GM12878 (cell line): ENCODE measurements around the gene OR10G6. TPM values are rescaled to one million over a fixed set of nuclear protein-coding genes. Genes with fewer than 3 reads are reported as not detected.

Source experiments
- ATAC-seq: fragments of 200-7000 bp; cut with Tn5 transposase; 3 replicates; pipeline ENCODE4 v1.9.1; 2020; ENCODE audit warnings: mild to moderate bottlenecking, moderate library complexity
- BruUV-seq: library from RNA; stranded (reverse); fragments of 400-500 nt; replicated peaks from 2 replicates; lab custom pipeline; 2021; lab: Mats Ljungman, UMichigan
- CTCF ChIA-PET: fragments of 300-600 bp; sonication (Branson Sonifier 250); formaldehyde crosslinking; extraction: SDS; loops from one replicate; lab custom pipeline; 2021; ENCODE audit warnings: inconsistent platforms; lab: Yijun Ruan, JAX
- POLR2A ChIA-PET: fragments of 350-600 bp; formaldehyde crosslinking; extraction: SDS; loops from one replicate; lab custom pipeline; 2021; ENCODE audit warnings: inconsistent platforms; lab: Charles Lee
- RAD21 ChIA-PET: fragments of 300-600 bp; sonication (Branson Sonifier 250); formaldehyde crosslinking; loops from one replicate; lab custom pipeline; 2023; ENCODE audit warnings: antibody characterized with exemption; ENCODE audit not compliant: unreplicated experiment; lab: Charles Lee
- SMC1A ChIA-PET: fragments of 300-600 bp; sonication (Branson Sonifier 250); formaldehyde crosslinking; loops from one replicate; lab custom pipeline; 2023; ENCODE audit not compliant: unreplicated experiment, uncharacterized antibody; lab: Charles Lee
- DNase-seq: peaks from one replicate; pipeline ENCODE4 v3.0.0-alpha.2; 2011; ENCODE audit warnings: low read depth, low spot score
- FAIRE-seq: peaks from 3 replicates; lab custom pipeline; 2011; peaks lifted over from hg19 to GRCh38; lab: Jason Lieb, UNC
- H2AFZ ChIP-seq: 2 replicates; pipeline ENCODE4 v1.6.0; 2011; ENCODE audit warnings: low read depth, low read length, control low read depth; ENCODE audit not compliant: control insufficient read depth
- H3K27ac ChIP-seq: 2 replicates; pipeline ENCODE4 v1.5.1; 2011; ENCODE audit warnings: control low read depth; ENCODE audit not compliant: control insufficient read depth, insufficient read depth
- H3K27me3 ChIP-seq, 2 experiments: replicated peaks in 1 of 2; 2 replicates each; pipeline versions ENCODE4 v1.6.0 to v1.6.1; 2011; ENCODE audit warnings: low read length in 1 of 2; ENCODE audit not compliant: control insufficient read depth in 2 of 2, insufficient read depth in 2 of 2
- H3K36me3 ChIP-seq, 2 experiments: 2 replicates each; pipeline ENCODE4 v1.5.1; 2011; ENCODE audit warnings: low read length in 1 of 2; ENCODE audit not compliant: control insufficient read depth in 2 of 2, insufficient read depth in 2 of 2
- H3K4me1 ChIP-seq: 2 replicates; pipeline ENCODE4 v1.6.1; 2011; ENCODE audit warnings: mild to moderate bottlenecking, low read length, moderate library complexity, mixed read lengths; ENCODE audit not compliant: control insufficient read depth, insufficient read depth
- H3K4me2 ChIP-seq: 2 replicates; pipeline ENCODE4 v1.6.0; 2011; ENCODE audit warnings: control low read depth; ENCODE audit not compliant: control insufficient read depth, insufficient read depth
- H3K4me3 ChIP-seq: fragments of 200-600 bp; sonication (generic); 2 replicates; pipeline ENCODE4 v1.5.1; 2016
- H3K79me2 ChIP-seq: 2 replicates; pipeline ENCODE4 v1.6.0; 2011; ENCODE audit warnings: low read length; ENCODE audit not compliant: control insufficient read depth, insufficient read depth
- H3K9ac ChIP-seq: 2 replicates; pipeline ENCODE4 v1.8.0; 2011; ENCODE audit warnings: low read length, control low read depth, mixed read lengths; ENCODE audit not compliant: control insufficient read depth, insufficient read depth
- H3K9me3 ChIP-seq: replicated peaks from 3 replicates; pipeline ENCODE4 v1.5.1; 2011; ENCODE audit warnings: mild to moderate bottlenecking, low read length; ENCODE audit not compliant: control insufficient read depth, insufficient read depth
- H4K20me1 ChIP-seq: 2 replicates; pipeline ENCODE4 v1.6.0; 2011; ENCODE audit not compliant: control insufficient read depth, insufficient read depth
- ASH2L ChIP-seq: fragments of 300-600, 200-600 bp; sonication (generic); IDR thresholded peaks from 2 replicates; pipeline ENCODE4 v1.6.1; 2017; ENCODE audit warnings: low read depth, mild to moderate bottlenecking, borderline replicate concordance
- BCL11A ChIP-seq: IDR thresholded peaks from 2 replicates; pipeline ENCODE4 v1.6.1; 2011; ENCODE audit warnings: low read depth, low read length
- CTCF ChIP-seq, 3 experiments: IDR thresholded peaks in 2 of 3; conservative IDR thresholded peaks in 1 of 3; 2 replicates each; pipeline ENCODE4 v1.5.1; 2011; ENCODE audit warnings: low read depth in 3 of 3, low read length in 3 of 3, mild to moderate bottlenecking in 3 of 3, control low read depth in 2 of 3, moderate library complexity in 2 of 3, inconsistent platforms in 1 of 3, mixed read lengths in 1 of 3; ENCODE audit not compliant: control insufficient read depth in 2 of 3, insufficient read depth in 1 of 3; ENCODE audit errors: extremely low read depth in 1 of 3
- MEF2A ChIP-seq: IDR thresholded peaks from 2 replicates; pipeline ENCODE4 v1.6.1; 2011; ENCODE audit warnings: low read depth, mild to moderate bottlenecking, low read length, moderate library complexity; ENCODE audit not compliant: insufficient read depth
- PAX8 ChIP-seq: fragments of 450-650 bp; IDR thresholded peaks from 2 replicates; pipeline ENCODE4 v1.6.1; 2017; ENCODE audit warnings: mild to moderate bottlenecking, moderate library complexity
- POU2F2 ChIP-seq: IDR thresholded peaks from 3 replicates; pipeline ENCODE4 v1.6.1; 2011; ENCODE audit warnings: low read depth, mild to moderate bottlenecking, low read length, borderline replicate concordance
- REST ChIP-seq: IDR thresholded peaks from 2 replicates; pipeline ENCODE4 v1.6.1; 2012; ENCODE audit warnings: mild to moderate bottlenecking, low read depth, low read length
- RUNX3 ChIP-seq: IDR thresholded peaks from 2 replicates; pipeline ENCODE4 v1.6.1; 2012; ENCODE audit warnings: low read length, inconsistent platforms
- TCF3 ChIP-seq: IDR thresholded peaks from 2 replicates; pipeline ENCODE4 v1.6.1; 2012; ENCODE audit warnings: low read depth, mild to moderate bottlenecking, low read length, borderline replicate concordance; ENCODE audit not compliant: insufficient read depth
- ZNF24 ChIP-seq: fragments of 450-650 bp; IDR thresholded peaks from 2 replicates; pipeline ENCODE4 v1.6.1; 2017; ENCODE audit warnings: antibody characterized with exemption, mild to moderate bottlenecking
- ZSCAN29 ChIP-seq: fragments of 450-650 bp; IDR thresholded peaks from 2 replicates; pipeline ENCODE4 v1.6.1; 2017; ENCODE audit warnings: mild to moderate bottlenecking, moderate library complexity
- ZZZ3 ChIP-seq: IDR thresholded peaks from 2 replicates; pipeline ENCODE4 v1.6.1; 2011; ENCODE audit warnings: low read depth; ENCODE audit not compliant: control insufficient read depth, insufficient read length
- whole genome bisulfite sequencing: methylation state at CpG from one replicate; pipeline ENCODE4 v1.1.6; 2016; ENCODE audit warnings: low lambda C conversion rate; ENCODE audit not compliant: insufficient replicate concordance, insufficient coverage; ENCODE audit errors: missing lambda C conversion rate; 5-methylcytosine and 5-hydroxymethylcytosine counted together
- in situ Hi-C: fragments of 300-500 bp; cut with MboI; formaldehyde crosslinking; loops from 9 replicates; pipeline ENCODE4 v1.14.3; 2018; ENCODE audit warnings: mixed read lengths
- intact Hi-C: fragments of 100-400 bp; cut with micrococcal nuclease; formaldehyde crosslinking; loops from one replicate; pipeline ENCODE4 v1.14.2; 2022; ENCODE audit not compliant: unreplicated experiment
- polyA plus RNA-seq, 11 experiments: library from polyadenylated mRNA; depleted of rRNA in 4 of 11; unstranded in 6 of 11; stranded (reverse) in 5 of 11; fragments of >200 nt; fragmentation: Nextera tagmentation in 4 of 11; fragmentation: Illumina TruSeq in 1 of 11; extraction: Ambion mirVana in 4 of 11; extraction: Trizol in 1 of 11; gene quantifications; 1 replicate in 1 of 11; 2 replicates in 10 of 11; pipeline versions ENCODE4 v1.2.1 to v1.2.3, GENCODE V29; 2011 to 2016; ENCODE audit warnings: inconsistent platforms in 2 of 11, missing spikeins in 2 of 11, low read depth in 1 of 11
- total RNA-seq, 4 experiments: library from RNA; depleted of rRNA in 3 of 4; stranded (reverse); fragments of >200 nt in 3 of 4; fragmentation: Illumina TruSeq in 1 of 4; extraction: Trizol in 1 of 4; gene quantifications; 2 replicates each; pipeline versions ENCODE4 v1.2.1 to v1.2.3, GENCODE V29; 2013 to 2021

The OR10G6 gene
- total and polyA plus RNA-seq, 10 of the 15 experiments (the other 5 are each of a cell fraction or from before 2014, with no cell fraction given) = not detected

DNA sequence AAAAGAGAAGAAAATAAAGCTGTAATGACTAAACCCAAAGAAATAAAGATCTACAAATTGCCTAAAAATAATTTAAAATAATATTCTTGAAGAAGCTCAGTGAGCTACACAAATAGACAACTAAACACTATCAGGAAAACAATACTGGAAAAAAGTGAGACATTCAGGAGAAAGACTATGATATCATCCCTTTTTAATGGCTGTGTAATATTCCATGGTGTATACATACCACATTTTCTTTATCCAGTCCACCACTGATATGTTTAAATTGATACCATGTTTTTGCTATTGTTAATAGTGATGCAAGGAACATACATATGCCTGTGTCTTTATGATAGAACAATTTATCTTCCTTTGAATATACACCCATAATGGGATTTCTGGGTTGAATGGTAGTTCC is 38.2 kb downstream of the OR10G6 start:
- FAIRE-seq (no peak), ATAC-seq (no peak), DNase-seq (no peak)
- no peaks in the 10 kb centered on the region for H3K4me1 ChIP-seq
- intact Hi-C loops (no loop called here), in situ Hi-C loops (no loop called here)
- POLR2A ChIA-PET = no interaction called here
- H3K4me2 ChIP-seq = no peak overlapping the region
- TF ChIP-seq TCF3 = no peak
- no peaks in the 10 kb centered on the region for H4K20me1 ChIP-seq
- no peaks in the 10 kb centered on the region for H3K79me2 ChIP-seq
- SMC1A ChIA-PET = interaction anchor here (0.9 kb wide), 1 partner anchor 445 kb away, joined by 3 read pairs; no protein-coding TSS in a partner anchor
- H3K27me3 ChIP-seq = no peaks in the 10 kb centered on the region
- CTCF ChIA-PET = interaction anchor here (1.2 kb wide), 1 partner anchor 112 kb away, joined by 3 read pairs; no protein-coding TSS in a partner anchor
- no peak overlapping the region for H3K9ac ChIP-seq
- BruUV-seq = no TSS peak
- RAD21 ChIA-PET = no interaction called here
- no peaks in the 10 kb centered on the region for H3K9me3 ChIP-seq
- no peak overlapping the region for H3K27ac ChIP-seq
- no peak overlapping the region for H3K4me3 ChIP-seq
- no peaks in the 10 kb centered on the region for H3K36me3 ChIP-seq
- no peak overlapping the region for H2AFZ ChIP-seq

DNA sequence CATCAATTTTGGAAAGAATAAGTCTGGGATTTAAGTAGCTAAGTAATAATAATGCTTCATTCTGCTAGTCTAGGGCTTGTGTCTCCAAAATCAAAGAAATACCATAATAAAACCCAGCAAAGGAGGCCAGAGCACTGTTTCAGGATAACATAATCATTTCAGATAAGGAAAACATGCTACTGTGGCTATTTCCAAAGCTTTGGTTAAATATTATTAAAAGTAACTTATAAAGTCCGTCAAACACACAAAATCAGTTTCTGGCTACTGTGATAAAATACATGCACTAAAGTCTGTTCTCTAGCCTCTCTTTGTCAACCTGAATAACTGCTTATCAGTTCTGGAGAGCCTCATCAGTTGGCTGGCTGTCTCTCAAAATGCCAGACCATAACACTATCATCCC is 49.8 kb downstream of the OR10G6 start:
- no peak overlapping the region for H3K4me3 ChIP-seq
- intact Hi-C loops (no loop called here), in situ Hi-C loops (no loop called here)
- no peak overlapping the region for H3K27ac ChIP-seq
- H3K27me3 ChIP-seq = no peaks in the 10 kb centered on the region; a peak in 1 of 4 replicates
- H2AFZ ChIP-seq = no peak overlapping the region
- H3K4me1 ChIP-seq = no peaks in the 10 kb centered on the region
- DNase-seq = no peak
- H3K36me3 ChIP-seq = no peaks in the 10 kb centered on the region
- ATAC-seq = no peak
- ChIA-PET CTCF (no interaction called here), RAD21 (no interaction called here), SMC1A (no interaction called here), POLR2A (no interaction called here)
- FAIRE-seq = no peak
- WGBS = 21% methylated on average over 1 of the region's 1 CpG
- H3K9ac ChIP-seq = no peak overlapping the region
- no peaks in the 10 kb centered on the region for H3K79me2 ChIP-seq
- no peaks in the 10 kb centered on the region for H3K9me3 ChIP-seq
- no peaks in the 10 kb centered on the region for H4K20me1 ChIP-seq
- no TSS peak for BruUV-seq
- H3K4me2 ChIP-seq = no peak overlapping the region
- TF ChIP-seq CTCF (IDR thresholded peaks at IDR 0.05 in 2 of 3, conservative IDR thresholded peaks at IDR 0.05 in 1 of 3; ENCODE audit: control insufficient read depth in 2 of 3, extremely low read depth in 1 of 3, insufficient read depth in 1 of 3, low read depth in 3 of 3, low read length in 3 of 3) (no peak), MEF2A (no peak), RUNX3 (no peak), ASH2L (no peak), ZSCAN29 (no peak), BCL11A (no peak), POU2F2 (no peak), PAX8 (no peak), ZNF24 (no peak), REST (no peak), ZZZ3 (no peak)
